CD14-positive monocyte (primary cell): ENCODE measurements around the gene XYLT1. TPM values are rescaled to one million over a fixed set of nuclear protein-coding genes. Genes with fewer than 3 reads are reported as not detected.

Experiments used
- DNase-seq, 3 donors: peaks; one replicate each; pipeline ENCODE4 v3.0.0-alpha.2; 2011 to 2022
- H2AFZ ChIP-seq: 2 replicates; pipeline ENCODE4 v1.6.0; 2012; ENCODE audit warnings: mild to moderate bottlenecking, low read depth, low read length, inconsistent platforms; ENCODE audit not compliant: insufficient read depth, poor library complexity, severe bottlenecking
- H3K27ac ChIP-seq, 2 donors: 1 replicate in 1 of 2; 2 replicates in 1 of 2; pipeline ENCODE4 v1.5.1; 2012 to 2013; ENCODE audit warnings: low read length in 2 of 2, control low read depth in 1 of 2, inconsistent platforms in 1 of 2, low read depth in 1 of 2, mild to moderate bottlenecking in 1 of 2
- H3K27me3 ChIP-seq, 2 donors: one replicate each; pipeline versions ENCODE4 v1.6.0 to v1.6.1; 2011 to 2013; ENCODE audit warnings: low read length in 2 of 2; ENCODE audit not compliant: control insufficient read depth in 2 of 2, insufficient read depth in 2 of 2
- H3K36me3 ChIP-seq, 2 donors: replicated peaks in 1 of 2; 1 replicate in 1 of 2; 2 replicates in 1 of 2; pipeline versions ENCODE4 v1.5.1 to v1.6.1; 2012 to 2013; ENCODE audit warnings: low read length in 2 of 2, control low read depth in 1 of 2, inconsistent platforms in 1 of 2, mild to moderate bottlenecking in 1 of 2; ENCODE audit not compliant: insufficient read depth in 2 of 2, control insufficient read depth in 1 of 2
- H3K4me1 ChIP-seq, 2 donors: 1 replicate in 1 of 2; 2 replicates in 1 of 2; pipeline versions ENCODE4 v1.5.1 to v1.6.1; 2012 to 2013; ENCODE audit warnings: low read length in 2 of 2, control low read depth in 1 of 2, inconsistent platforms in 1 of 2, mild to moderate bottlenecking in 1 of 2, moderate library complexity in 1 of 2; ENCODE audit not compliant: insufficient read depth in 2 of 2, control insufficient read depth in 1 of 2
- H3K4me2 ChIP-seq: replicated peaks from 2 replicates; pipeline ENCODE3; 2012; ENCODE audit warnings: low read length, moderate library complexity, mild to moderate bottlenecking; ENCODE audit not compliant: poor library complexity, severe bottlenecking; ENCODE audit errors: extremely low read depth
- H3K4me3 ChIP-seq, 3 experiments: fragments of 200-600 bp in 1 of 3; sonication (generic) in 1 of 3; replicated peaks in 1 of 3; 1 replicate in 2 of 3; 2 replicates in 1 of 3; pipeline ENCODE4 v1.5.1; 2011 to 2013; ENCODE audit warnings: low read length in 3 of 3, mild to moderate bottlenecking in 3 of 3, control low read depth in 2 of 3, low read depth in 2 of 3, inconsistent platforms in 1 of 3, moderate library complexity in 1 of 3
- H3K79me2 ChIP-seq: 2 replicates; pipeline ENCODE4 v1.6.0; 2012; ENCODE audit warnings: mild to moderate bottlenecking, control low read depth, inconsistent platforms, low read length, moderate library complexity; ENCODE audit not compliant: insufficient read depth
- H3K9ac ChIP-seq: 2 replicates; pipeline ENCODE4 v1.6.0; 2017; ENCODE audit warnings: low read length, mild to moderate bottlenecking; ENCODE audit not compliant: insufficient read depth, poor library complexity, severe bottlenecking
- H3K9me3 ChIP-seq, 2 donors: replicated peaks in 1 of 2; 1 replicate in 1 of 2; 2 replicates in 1 of 2; pipeline versions ENCODE4 v1.5.1 to v1.6.1; 2012 to 2013; ENCODE audit warnings: low read length in 2 of 2, control low read depth in 1 of 2; ENCODE audit not compliant: control insufficient read depth in 1 of 2, insufficient read depth in 1 of 2
- H4K20me1 ChIP-seq: 2 replicates; pipeline ENCODE4 v1.6.0; 2012; ENCODE audit warnings: mild to moderate bottlenecking, low read length, control low read depth, moderate library complexity; ENCODE audit not compliant: insufficient read depth
- H3K27ac Mint-ChIP-seq, 7 donors: one replicate each; pipeline ENCODE4 v1.8.0; 2020; ENCODE audit warnings: mild to moderate bottlenecking in 7 of 7, mixed read lengths in 7 of 7, moderate library complexity in 6 of 7, inconsistent platforms in 2 of 7
- H3K27me3 Mint-ChIP-seq, 3 donors: one replicate each; pipeline ENCODE4 v1.8.0; 2021 to 2022; ENCODE audit warnings: low read depth in 3 of 3, mild to moderate bottlenecking in 3 of 3, mixed read lengths in 3 of 3, moderate library complexity in 3 of 3, inconsistent platforms in 1 of 3
- H3K36me3 Mint-ChIP-seq, 2 donors: one replicate each; pipeline ENCODE4 v1.8.0; 2020; ENCODE audit warnings: mixed read lengths in 2 of 2, inconsistent platforms in 1 of 2, mild to moderate bottlenecking in 1 of 2
- H3K4me1 Mint-ChIP-seq: one replicate; pipeline ENCODE4 v1.8.0; 2020; ENCODE audit warnings: mild to moderate bottlenecking, mixed read lengths
- H3K4me3 Mint-ChIP-seq, 2 donors: one replicate each; pipeline ENCODE4 v1.8.0; 2020; ENCODE audit warnings: mild to moderate bottlenecking in 2 of 2, mixed read lengths in 2 of 2, moderate library complexity in 1 of 2
- H3K9me3 Mint-ChIP-seq, 7 donors: one replicate each; pipeline ENCODE4 v1.8.0; 2020 to 2022; ENCODE audit warnings: mixed read lengths in 7 of 7, mild to moderate bottlenecking in 6 of 7, moderate library complexity in 6 of 7, inconsistent platforms in 2 of 7
- CTCF ChIP-seq: fragments of 200-600 bp; IDR thresholded peaks from one replicate; pipeline ENCODE4 v1.8.0; 2022; ENCODE audit warnings: antibody characterized with exemption, mild to moderate bottlenecking
- WGBS: methylation state at CpG from one replicate; pipeline ENCODE4 v1.1.5; 2013; ENCODE audit warnings: missing lambda C conversion rate; ENCODE audit not compliant: insufficient coverage; 5-methylcytosine and 5-hydroxymethylcytosine counted together
- intact Hi-C, 2 donors: fragments of 100-400 bp; cut with micrococcal nuclease; formaldehyde crosslinking; loops; one replicate each; pipeline versions ENCODE4 v1.15.0 to v1.15.1; 2023
- polyA plus RNA-seq, 3 donors: library from polyadenylated mRNA; depleted of rRNA in 1 of 3; unstranded in 2 of 3; stranded (reverse) in 1 of 3; fragments of 300-500 nt in 2 of 3; fragments of >200 nt in 1 of 3; fragmentation: Illumina TruSeq in 2 of 3; gene quantifications; 1 replicate in 2 of 3; 2 replicates in 1 of 3; pipeline ENCODE4 v1.2.3, GENCODE V29; 2012 to 2021

XYLT1 gene
- polyA plus RNA-seq, 3 donors: 0.51 to 9.4 (median 1.6) TPM

- Histone ChIP-seq H3K9me3 (no peaks in the 10 kb centered on the region), H3K27me3 (no peaks in the 10 kb centered on the region), H3K27ac (peak overlapping the region; percentile 63 to 89), H3K9ac (no peak overlapping the region), H3K79me2 (peaks cover 61% of the 10 kb centered on the region), H3K4me3 (no peak overlapping the region), H4K20me1 (no peaks in the 10 kb centered on the region), H3K4me2 (no peak overlapping the region), H3K4me1 (peaks cover 57 to 60% of the 10 kb centered on the region in 2 donors), H3K36me3 (no peaks in the 10 kb centered on the region), H2AFZ (no peak overlapping the region)
- H3K27me3 Mint-ChIP-seq: peaks cover 0 to 3% (median 0%) of the 10 kb centered on the region in 3 donors
- WGBS: 84% methylated on average over 7 of the region's 10 CpGs
- peaks cover 60% of the 10 kb centered on the region for H3K4me1 Mint-ChIP-seq
- intact Hi-C loops: loop anchor here (5.0 to 10.0 kb wide), 3 partner anchors 34 to 66 kb away; no protein-coding TSS in a partner anchor
- H3K36me3 Mint-ChIP-seq: peaks cover 6 to 7% of the 10 kb centered on the region in 2 donors
- H3K27ac Mint-ChIP-seq: peak overlapping the region; percentile 38 to 96 (median 94)
- peaks cover 0 to 2% (median 0%) of the 10 kb centered on the region in 7 donors for H3K9me3 Mint-ChIP-seq
- DNase-seq: no peak
- no peak overlapping the region for H3K4me3 Mint-ChIP-seq
- no peak for TF ChIP-seq CTCF
Observed at GRCh38 chr16:17323171-17323570, 147.6 kb downstream of the XYLT1 start.

GRCh38 chr16:17321824-17322223 lies 148.9 kb downstream of the XYLT1 start:
- H3K4me2 ChIP-seq: peak overlapping the region; percentile 21
- no peak for TF ChIP-seq CTCF

More at GRCh38 chr16:17321824-17322223, 148.9 kb downstream of the XYLT1 start:
- H3K9me3 Mint-ChIP-seq: peaks cover 0 to 2% (median 0%) of the 10 kb centered on the region in 7 donors
- H3K9me3 ChIP-seq: no peaks in the 10 kb centered on the region
- peaks cover 69% of the 10 kb centered on the region for H3K4me1 Mint-ChIP-seq
- H3K4me3 ChIP-seq: peak overlapping the region in 1 of 3 experiments; percentile 21
- H3K4me3 Mint-ChIP-seq: peak overlapping the region in 1 of 2 donors; percentile 51
- intact Hi-C loops: loop anchor here (2.0 to 10.0 kb wide), 4 partner anchors 21 to 65 kb away; no protein-coding TSS in a partner anchor
- no peaks in the 10 kb centered on the region for H3K27me3 ChIP-seq
- peaks cover 66 to 71% of the 10 kb centered on the region in 2 donors for H3K4me1 ChIP-seq
- 0% methylated on average over 2 of the region's 6 CpGs for WGBS
- peak overlapping the region; percentile 19 for H3K9ac ChIP-seq
- peak overlapping the region; percentile 90 to 96 (median 94) for H3K27ac Mint-ChIP-seq
- H3K27me3 Mint-ChIP-seq: peaks cover 0 to 3% (median 3%) of the 10 kb centered on the region in 3 donors
- H4K20me1 ChIP-seq: no peaks in the 10 kb centered on the region
- H3K79me2 ChIP-seq: peaks cover 61% of the 10 kb centered on the region
- H3K36me3 Mint-ChIP-seq: peaks cover 6 to 7% of the 10 kb centered on the region in 2 donors
- peak overlapping the region; percentile 63 to 89 for H3K27ac ChIP-seq
- peak; percentile 82 to 91 (median 86) for DNase-seq
- no peaks in the 10 kb centered on the region for H3K36me3 ChIP-seq
- H2AFZ ChIP-seq: no peak overlapping the region
